ENCODE results near the gene TMEM174. TPM values are rescaled to one million over a fixed set of nuclear protein-coding genes. Genes with fewer than 3 reads are reported as not detected.

The TMEM174 gene
- total and polyA plus RNA-seq, 2 donors (not counting 1 experiment from before 2014, with no cell fraction given): not detected

DNA sequence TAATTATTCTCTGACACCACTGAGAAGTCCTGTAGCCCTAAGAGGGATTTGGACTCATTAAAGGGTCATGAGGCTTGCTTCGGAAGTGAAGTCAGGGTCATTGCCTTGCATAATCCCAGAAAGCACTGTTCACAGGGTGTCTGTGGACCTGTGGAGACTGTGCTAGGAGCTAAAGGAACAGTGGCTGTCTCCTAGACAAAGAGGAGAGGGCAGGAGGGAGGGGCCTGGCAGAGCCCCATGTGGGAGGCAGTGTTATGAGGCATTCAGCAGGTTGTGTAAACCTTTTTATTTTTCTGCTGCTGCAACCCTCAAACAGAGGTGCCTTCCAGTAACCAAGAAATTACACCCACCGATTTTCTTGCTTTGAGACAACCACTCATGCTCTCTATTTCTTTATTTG lies 3.3 kb downstream of the TMEM174 start:
- TF ChIP-seq EZH2 (IDR thresholded peaks at IDR 0.05; ENCODE audit: borderline replicate concordance, insufficient read depth, low read depth, low read length, poor library complexity, severe bottlenecking): no peak
- no peak for TF ChIP-seq CTCF (IDR thresholded peaks at IDR 0.05)
- Histone ChIP-seq H3K9me3 (ENCODE audit: control extremely low read depth in 1 of 3, control insufficient read depth in 2 of 3, insufficient read depth in 1 of 3, low read length in 2 of 3) (no peaks in the 10 kb centered on the region), H3K79me2 (ENCODE audit: control insufficient read depth, insufficient read depth, low read length) (no peaks in the 10 kb centered on the region), H4K20me1 (ENCODE audit: control insufficient read depth, insufficient read depth, low read length, poor library complexity, severe bottlenecking) (no peaks in the 10 kb centered on the region), H3K4me3 (ENCODE audit: control extremely low read depth in 1 of 5, extremely low read depth in 1 of 5, insufficient read depth in 1 of 5, low read depth in 2 of 5, low read length in 4 of 5) (no peak overlapping the region), H3K9ac (ENCODE audit: low read length) (no peak overlapping the region), H3K36me3 (replicated peaks in 1 of 2; ENCODE audit: control extremely low read depth in 1 of 2, control insufficient read depth in 1 of 2, extremely low read depth in 1 of 2, insufficient read depth in 2 of 2, low read length in 1 of 2) (no peaks in the 10 kb centered on the region), H3K4me2 (replicated peaks; ENCODE audit: low read depth, low read length, poor library complexity, severe bottlenecking) (no peak overlapping the region), H3K4me1 (ENCODE audit: control insufficient read depth in 2 of 2, insufficient read depth in 2 of 2, low read length in 2 of 2) (peaks cover 0 to 3% of the 10 kb centered on the region in 2 donors), H2AFZ (ENCODE audit: insufficient read depth, low read depth, low read length, poor library complexity, severe bottlenecking) (no peak overlapping the region), H3K27ac (ENCODE audit: low read length in 2 of 2) (no peak overlapping the region), H3K27me3 (replicated peaks in 1 of 4; ENCODE audit: control extremely low read depth in 1 of 4, control insufficient read depth in 3 of 4, insufficient read depth in 4 of 4, low read length in 3 of 4) (peaks cover 0 to 44% (median 21%) of the 10 kb centered on the region in 4 experiments)
- Mint-ChIP-seq H3K27ac (no peak overlapping the region), H3K4me1 (peaks cover 2% of the 10 kb centered on the region), H3K4me3 (no peak overlapping the region), H3K27me3 (peaks cover 67% of the 10 kb centered on the region), H3K9me3 (ENCODE audit: insufficient read depth) (no peaks in the 10 kb centered on the region)
- ATAC-seq (ENCODE audit: low read depth) (no peak), DNase-seq (no peak)
- CTCF ChIA-PET: no interaction called here
- intact Hi-C loops (cut with micrococcal nuclease): no loop called here
- POLR2A ChIA-PET: no interaction called here
- WGBS (ENCODE audit: insufficient coverage): 100% methylated on average over 1 of the region's 2 CpGs

DNA sequence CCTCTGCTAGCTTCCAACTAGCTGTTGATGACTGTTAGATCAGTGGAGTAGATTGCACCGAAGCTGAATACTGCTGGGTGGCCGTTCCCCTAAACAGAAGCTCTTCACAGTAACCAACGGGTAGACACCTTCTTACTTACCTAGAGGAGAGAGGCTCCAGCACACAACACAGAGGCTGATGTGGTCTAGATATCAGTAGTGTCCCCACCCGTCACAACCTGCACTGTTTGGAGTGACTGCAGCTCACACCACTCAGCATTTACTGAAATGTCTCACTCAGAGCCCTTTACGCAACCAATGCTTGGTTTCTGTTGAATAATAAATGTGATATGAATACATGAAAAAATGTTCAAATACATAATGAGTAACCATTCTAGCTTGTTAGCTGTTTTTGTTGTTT lies 5.3 kb downstream of the TMEM174 start:
- H3K4me3 Mint-ChIP-seq: no peak overlapping the region
- Histone ChIP-seq H3K9me3 (ENCODE audit: control extremely low read depth in 1 of 3, control insufficient read depth in 2 of 3, insufficient read depth in 1 of 3, low read length in 2 of 3) (no peaks in the 10 kb centered on the region), H3K4me3 (ENCODE audit: control extremely low read depth in 1 of 5, extremely low read depth in 1 of 5, insufficient read depth in 1 of 5, low read depth in 2 of 5, low read length in 4 of 5) (no peak overlapping the region), H4K20me1 (ENCODE audit: control insufficient read depth, insufficient read depth, low read length, poor library complexity, severe bottlenecking) (no peaks in the 10 kb centered on the region), H3K27ac (ENCODE audit: low read length in 2 of 2) (no peak overlapping the region), H3K79me2 (ENCODE audit: control insufficient read depth, insufficient read depth, low read length) (no peaks in the 10 kb centered on the region), H3K4me2 (replicated peaks; ENCODE audit: low read depth, low read length, poor library complexity, severe bottlenecking) (no peak overlapping the region), H3K36me3 (replicated peaks in 1 of 2; ENCODE audit: control extremely low read depth in 1 of 2, control insufficient read depth in 1 of 2, extremely low read depth in 1 of 2, insufficient read depth in 2 of 2, low read length in 1 of 2) (no peaks in the 10 kb centered on the region), H3K4me1 (ENCODE audit: control insufficient read depth in 2 of 2, insufficient read depth in 2 of 2, low read length in 2 of 2) (peaks cover 0 to 3% of the 10 kb centered on the region in 2 donors), H3K9ac (ENCODE audit: low read length) (no peak overlapping the region), H2AFZ (ENCODE audit: insufficient read depth, low read depth, low read length, poor library complexity, severe bottlenecking) (no peak overlapping the region), H3K27me3 (replicated peaks in 1 of 4; ENCODE audit: control extremely low read depth in 1 of 4, control insufficient read depth in 3 of 4, insufficient read depth in 4 of 4, low read length in 3 of 4) (peaks cover 0 to 28% (median 14%) of the 10 kb centered on the region in 4 experiments)
- CTCF ChIA-PET: no interaction called here
- TF ChIP-seq EZH2 (IDR thresholded peaks at IDR 0.05; ENCODE audit: borderline replicate concordance, insufficient read depth, low read depth, low read length, poor library complexity, severe bottlenecking) (no peak), CTCF (IDR thresholded peaks at IDR 0.05) (no peak)
- POLR2A ChIA-PET: no interaction called here
- H3K9me3 Mint-ChIP-seq (ENCODE audit: insufficient read depth): no peaks in the 10 kb centered on the region
- no peak for DNase-seq
- H3K27me3 Mint-ChIP-seq: peaks cover 54% of the 10 kb centered on the region
- ATAC-seq (ENCODE audit: low read depth): no peak
- intact Hi-C loops (cut with micrococcal nuclease): no loop called here
- H3K4me1 Mint-ChIP-seq: peaks cover 2% of the 10 kb centered on the region
- 92% methylated on average over 2 of the region's 5 CpGs for WGBS (ENCODE audit: insufficient coverage)
- no peak overlapping the region for H3K27ac Mint-ChIP-seq

Data from B cell (primary cell).